Hepatic stellate cell (primary cell): ENCODE data around the gene DLG2.

Experiments used
- DNase-seq: peaks from one replicate; pipeline ENCODE4 v3.0.0; 2011; ENCODE audit warnings: low spot score

Gene DLG2

GRCh38 chr11:84655712-84656111, 971.4 kb downstream of the DLG2 start:
- DNase-seq, result no peak

- no peak for DNase-seq
These were observed 978.7 kb downstream of the DLG2 start for GRCh38 chr11:84648471-84648870.

GRCh38 chr11:84645988-84646694, 981.0 kb downstream of the DLG2 start:
- no peak for DNase-seq

GRCh38 chr11:84642500-84642899, 984.6 kb downstream of the DLG2 start:
- DNase-seq, result no peak

- no peak for DNase-seq
These were observed 992.8 kb downstream of the DLG2 start for GRCh38 chr11:84634309-84634708.

- no peak for DNase-seq
These were observed 998.1 kb downstream of the DLG2 start for GRCh38 chr11:84628871-84629620.

- DNase-seq, result no peak
These were observed 1000.9 kb downstream of the DLG2 start for GRCh38 chr11:84626256-84626655.

GRCh38 chr11:84612645-84613044, 1014.5 kb downstream of the DLG2 start:
- DNase-seq, result no peak

GRCh38 chr11:84608837-84609196, 1018.3 kb downstream of the DLG2 start:
- no peak for DNase-seq

GRCh38 chr11:84607975-84608836, 1018.9 kb downstream of the DLG2 start:
- DNase-seq, result no peak

GRCh38 chr11:84594602-84595001, 1032.5 kb downstream of the DLG2 start:
- DNase-seq, result no peak

- DNase-seq, result no peak
These were observed 1037.0 kb downstream of the DLG2 start for GRCh38 chr11:84590106-84590505.

- DNase-seq, result no peak
These were observed 1038.9 kb downstream of the DLG2 start for GRCh38 chr11:84588131-84588829.

- DNase-seq, result no peak
These were observed 1044.0 kb downstream of the DLG2 start for GRCh38 chr11:84583106-84583505.

- DNase-seq, result no peak
These were observed 1046.1 kb downstream of the DLG2 start for GRCh38 chr11:84581083-84581482.

GRCh38 chr11:84580428-84580827, 1046.7 kb downstream of the DLG2 start:
- DNase-seq, result no peak

GRCh38 chr11:84573868-84574267, 1053.3 kb downstream of the DLG2 start:
- DNase-seq, result no peak

- DNase-seq, result no peak
These were observed 1060.5 kb downstream of the DLG2 start for GRCh38 chr11:84566671-84567070.

- DNase-seq, result no peak
These were observed 1062.3 kb downstream of the DLG2 start for GRCh38 chr11:84564867-84565184.

- DNase-seq, result peak; percentile 4
These were observed 1062.8 kb downstream of the DLG2 start for GRCh38 chr11:84564180-84564866.

GRCh38 chr11:84563356-84563755, 1063.8 kb downstream of the DLG2 start:
- DNase-seq, result no peak

GRCh38 chr11:84560206-84560605, 1066.9 kb downstream of the DLG2 start:
- DNase-seq, result no peak
